ENCODE data around the gene TTC28. TPM values are rescaled to one million over a fixed set of nuclear protein-coding genes. Genes with fewer than 3 reads are reported as not detected.

The TTC28 gene
- total RNA-seq, 4 donors from 2014 or later = 35.6 to 42.6 (median 36.9) TPM

DNA sequence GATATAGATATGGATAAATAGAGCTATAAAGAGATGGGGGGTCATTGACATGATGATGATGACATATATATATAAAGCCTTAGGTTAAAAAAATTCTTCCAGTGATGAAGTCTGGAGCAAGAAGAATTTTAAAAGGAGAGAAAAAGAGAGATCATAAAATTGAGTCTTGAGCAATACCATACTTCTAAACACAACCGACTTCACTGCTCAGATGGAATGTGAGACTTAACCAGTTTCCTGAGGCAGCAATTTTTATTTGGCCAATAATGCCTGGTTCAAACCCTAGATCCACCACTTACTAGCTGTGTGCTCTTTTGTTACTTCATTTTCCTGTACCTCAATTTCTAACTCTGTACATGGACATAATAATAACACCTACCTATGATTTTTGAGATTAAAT lies 229.5 kb downstream of the TTC28 start:
- Histone ChIP-seq H3K9me3 (no peaks in the 10 kb centered on the region), H3K4me3 (no peak overlapping the region), H3K36me3 (no peaks in the 10 kb centered on the region), H3K27me3 (no peaks in the 10 kb centered on the region), H3K27ac (replicated peaks in 1 of 4) (no peak overlapping the region), H3K4me1 (no peaks in the 10 kb centered on the region)
- no peak for DNase-seq (ENCODE audit: extremely low spot score)
- TF ChIP-seq POLR2AphosphoS5 (IDR thresholded peaks at IDR 0.05) (no peak), EP300 (IDR thresholded peaks at IDR 0.05) (no peak), POLR2A (IDR thresholded peaks at IDR 0.05; ENCODE audit: low read depth) (no peak)
- TF ChIP-seq, protein P1, sequence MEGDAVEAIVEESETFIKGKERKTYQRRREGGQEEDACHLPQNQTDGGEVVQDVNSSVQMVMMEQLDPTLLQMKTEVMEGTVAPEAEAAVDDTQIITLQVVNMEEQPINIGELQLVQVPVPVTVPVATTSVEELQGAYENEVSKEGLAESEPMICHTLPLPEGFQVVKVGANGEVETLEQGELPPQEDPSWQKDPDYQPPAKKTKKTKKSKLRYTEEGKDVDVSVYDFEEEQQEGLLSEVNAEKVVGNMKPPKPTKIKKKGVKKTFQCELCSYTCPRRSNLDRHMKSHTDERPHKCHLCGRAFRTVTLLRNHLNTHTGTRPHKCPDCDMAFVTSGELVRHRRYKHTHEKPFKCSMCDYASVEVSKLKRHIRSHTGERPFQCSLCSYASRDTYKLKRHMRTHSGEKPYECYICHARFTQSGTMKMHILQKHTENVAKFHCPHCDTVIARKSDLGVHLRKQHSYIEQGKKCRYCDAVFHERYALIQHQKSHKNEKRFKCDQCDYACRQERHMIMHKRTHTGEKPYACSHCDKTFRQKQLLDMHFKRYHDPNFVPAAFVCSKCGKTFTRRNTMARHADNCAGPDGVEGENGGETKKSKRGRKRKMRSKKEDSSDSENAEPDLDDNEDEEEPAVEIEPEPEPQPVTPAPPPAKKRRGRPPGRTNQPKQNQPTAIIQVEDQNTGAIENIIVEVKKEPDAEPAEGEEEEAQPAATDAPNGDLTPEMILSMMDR (IDR thresholded peaks at IDR 0.05) = no peak
- WGBS = 83% methylated on average over 1 of the region's 1 CpG
- intact Hi-C loops (cut with DNase I) = no loop called here

DNA sequence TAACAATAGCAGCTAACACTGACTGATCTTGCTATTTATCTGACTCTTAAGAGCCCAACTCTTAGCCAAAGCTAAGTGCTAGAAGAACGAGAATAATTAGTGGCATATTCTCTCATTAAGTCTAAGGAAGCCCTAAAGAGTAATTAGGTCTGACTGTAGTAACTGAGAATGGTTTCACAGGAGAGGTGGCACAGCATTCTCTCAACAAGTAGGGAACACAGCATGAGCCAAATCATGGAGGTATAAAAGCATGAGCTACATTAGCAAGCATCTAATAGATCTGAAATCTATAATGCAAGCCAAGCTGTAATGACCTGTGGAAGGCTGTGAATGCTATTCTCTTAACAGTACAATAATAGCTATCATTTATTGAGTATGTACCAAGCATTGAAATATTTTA lies 230.6 kb downstream of the TTC28 start:
- 100% methylated on average over 1 of the region's 1 CpG for WGBS

DNA sequence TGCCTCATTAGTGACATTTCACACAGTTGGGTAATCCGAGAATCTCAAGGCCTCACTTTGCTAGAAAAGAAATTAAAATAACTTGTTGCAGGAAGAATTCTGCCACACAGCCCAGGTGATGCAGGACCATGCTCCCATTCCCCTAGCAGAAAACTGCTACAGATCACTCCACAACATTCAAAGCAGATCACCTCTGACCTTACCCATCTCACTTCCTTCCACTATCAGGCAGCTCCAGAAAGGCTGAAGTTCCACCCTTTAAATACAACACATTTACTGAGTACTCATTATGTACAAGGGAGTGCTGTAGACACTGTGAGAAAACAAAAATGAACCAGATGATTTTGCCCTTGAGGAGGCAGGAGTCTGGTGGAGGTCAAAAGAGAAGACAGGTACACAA lies 231.0 kb downstream of the TTC28 start:
- DNase-seq (ENCODE audit: extremely low spot score) = no peak
- H3K27ac ChIP-seq (replicated peaks in 1 of 4) = no peak overlapping the region
- TF ChIP-seq POLR2AphosphoS5 (IDR thresholded peaks at IDR 0.05) = no peak
- TF ChIP-seq POLR2A (IDR thresholded peaks at IDR 0.05; ENCODE audit: low read depth) = no peak
- TF ChIP-seq, protein P1 (IDR thresholded peaks at IDR 0.05) = no peak
- TF ChIP-seq EP300 (IDR thresholded peaks at IDR 0.05) = no peak
- WGBS = 100% methylated on average over 1 of the region's 1 CpG
- H3K4me1 ChIP-seq = peaks cover 0 to 12% (median 7%) of the 10 kb centered on the region in 4 donors
- intact Hi-C loops (cut with DNase I) = loop anchor here (10.0 kb wide), 1 partner anchor 424 kb away; no protein-coding TSS in a partner anchor
- H3K27me3 ChIP-seq = no peaks in the 10 kb centered on the region
- H3K9me3 ChIP-seq = no peaks in the 10 kb centered on the region
- H3K36me3 ChIP-seq = no peaks in the 10 kb centered on the region
- no peak overlapping the region for H3K4me3 ChIP-seq

More for the DNA sequence above, 230.6 kb downstream of the TTC28 start:
- H3K27me3 ChIP-seq = no peaks in the 10 kb centered on the region
- no peak for DNase-seq (ENCODE audit: extremely low spot score)
- intact Hi-C loops (cut with DNase I) = loop anchor here (10.0 kb wide), 1 partner anchor 424 kb away; no protein-coding TSS in a partner anchor
- no peaks in the 10 kb centered on the region for H3K36me3 ChIP-seq
- TF ChIP-seq POLR2AphosphoS5 (IDR thresholded peaks at IDR 0.05) = no peak
- TF ChIP-seq POLR2A (IDR thresholded peaks at IDR 0.05; ENCODE audit: low read depth) = no peak
- no peak for TF ChIP-seq EP300 (IDR thresholded peaks at IDR 0.05)
- TF ChIP-seq, protein P1 (IDR thresholded peaks at IDR 0.05) = no peak
- no peak overlapping the region for H3K27ac ChIP-seq (replicated peaks in 1 of 4)
- no peaks in the 10 kb centered on the region for H3K9me3 ChIP-seq
- H3K4me1 ChIP-seq = peaks cover 0 to 8% (median 4%) of the 10 kb centered on the region in 4 donors
- no peak overlapping the region for H3K4me3 ChIP-seq

DNA sequence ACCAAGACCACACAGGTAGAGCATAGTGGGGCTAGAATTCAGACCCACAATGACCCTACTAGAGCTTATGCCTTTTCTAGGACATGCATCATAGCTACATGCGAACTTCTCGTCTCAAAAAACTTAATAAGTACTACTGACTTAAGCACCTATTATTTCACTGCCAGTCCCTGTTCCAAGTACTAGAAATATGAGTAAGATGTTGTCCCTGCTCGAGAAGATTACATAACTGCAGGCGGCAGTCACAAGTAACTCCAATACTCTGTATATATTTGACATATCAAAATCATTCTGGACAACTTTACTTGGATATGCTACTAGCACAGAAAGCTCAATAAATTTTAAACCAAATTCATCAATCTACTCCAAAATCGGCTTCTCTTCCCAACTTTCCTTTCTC lies 235.0 kb downstream of the TTC28 start:
- Histone ChIP-seq H3K36me3 (no peaks in the 10 kb centered on the region), H3K4me1 (peaks cover 12 to 44% (median 37%) of the 10 kb centered on the region in 4 donors), H3K4me3 (no peak overlapping the region), H3K27me3 (no peaks in the 10 kb centered on the region), H3K9me3 (no peaks in the 10 kb centered on the region), H3K27ac (replicated peaks in 1 of 4) (no peak overlapping the region)
- DNase-seq (ENCODE audit: extremely low spot score) = no peak
- WGBS = 64% methylated on average over 5 of the region's 5 CpGs
- no peak for TF ChIP-seq EP300 (IDR thresholded peaks at IDR 0.05)
- no peak for TF ChIP-seq POLR2A (IDR thresholded peaks at IDR 0.05; ENCODE audit: low read depth)
- TF ChIP-seq POLR2AphosphoS5 (IDR thresholded peaks at IDR 0.05) = no peak
- TF ChIP-seq, protein P1 (IDR thresholded peaks at IDR 0.05) = no peak
- intact Hi-C loops (cut with DNase I) = loop anchor here (5.0 to 10.0 kb wide), 2 partner anchors 392 to 420 kb away; no protein-coding TSS in a partner anchor

DNA sequence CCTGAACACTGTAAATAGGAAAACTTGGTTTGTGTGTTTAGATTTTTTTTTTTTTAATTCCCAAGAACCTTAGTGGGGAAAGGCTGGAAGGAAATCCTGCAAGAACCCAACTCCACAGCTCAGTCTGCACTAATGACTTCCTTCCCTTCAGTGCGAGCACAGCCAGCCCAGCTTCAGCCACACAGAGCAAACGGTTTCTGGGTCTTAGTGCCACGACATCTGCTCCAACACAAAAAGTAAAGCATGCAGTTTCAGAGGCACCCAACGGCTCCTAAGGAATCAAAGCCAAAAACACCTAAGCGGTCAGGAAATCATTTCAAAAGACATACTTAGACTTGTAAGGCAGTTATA lies 236.1 kb downstream of the TTC28 start:
- Histone ChIP-seq H3K27me3 (no peaks in the 10 kb centered on the region), H3K36me3 (no peaks in the 10 kb centered on the region), H3K4me3 (peak overlapping the region; percentile 58 to 62 (median 61)), H3K4me1 (peaks cover 12 to 44% (median 38%) of the 10 kb centered on the region in 4 donors), H3K9me3 (no peaks in the 10 kb centered on the region), H3K27ac (replicated peaks in 1 of 4) (peak overlapping the region; percentile 68 to 82 (median 72))
- TF ChIP-seq, protein P1 (IDR thresholded peaks at IDR 0.05) = no peak
- peak; percentile 78 to 80 for TF ChIP-seq POLR2AphosphoS5 (IDR thresholded peaks at IDR 0.05)
- no peak for TF ChIP-seq EP300 (IDR thresholded peaks at IDR 0.05)
- 4% methylated on average over 5 of the region's 5 CpGs for WGBS
- DNase-seq (ENCODE audit: extremely low spot score) = no peak
- intact Hi-C loops (cut with DNase I) = loop anchor here (5.0 to 10.0 kb wide), 2 partner anchors 391 to 419 kb away; no protein-coding TSS in a partner anchor

All from esophagus muscularis mucosa (tissue), 4 donors.